Immature natural killer cell (primary cell): ENCODE measurements around the gene RAD51B. TPM values are rescaled to one million over a fixed set of nuclear protein-coding genes. Genes with fewer than 3 reads are reported as not detected.
"Not testable (repeated sequence)": the region's sequence is repeated elsewhere in the genome, so short reads cannot be mapped to it uniquely, and the experiment has no call there.

Experiments
- DNase-seq, 3 donors: peaks; one replicate each; pipeline ENCODE4 v3.0.0; 2022; ENCODE audit warnings: mixed read lengths in 1 of 3
- H3K27ac Mint-ChIP-seq, 6 donors: one replicate each; pipeline ENCODE4 v1.8.0; 2020; ENCODE audit warnings: mixed read lengths in 6 of 6, mild to moderate bottlenecking in 5 of 6, inconsistent platforms in 4 of 6, moderate library complexity in 3 of 6
- H3K27me3 Mint-ChIP-seq, 3 donors: one replicate each; pipeline ENCODE4 v1.8.0; 2020 to 2021; ENCODE audit warnings: low read depth in 3 of 3, mild to moderate bottlenecking in 3 of 3, mixed read lengths in 3 of 3, moderate library complexity in 3 of 3, inconsistent platforms in 1 of 3
- H3K36me3 Mint-ChIP-seq, 3 donors: one replicate each; pipeline ENCODE4 v1.8.0; 2020; ENCODE audit warnings: mixed read lengths in 3 of 3, inconsistent platforms in 2 of 3, mild to moderate bottlenecking in 2 of 3
- H3K4me1 Mint-ChIP-seq, 2 donors: one replicate each; pipeline ENCODE4 v1.8.0; 2020; ENCODE audit warnings: inconsistent platforms in 2 of 2, mild to moderate bottlenecking in 2 of 2, mixed read lengths in 2 of 2, moderate library complexity in 1 of 2
- H3K4me3 Mint-ChIP-seq, 5 donors: one replicate each; pipeline ENCODE4 v1.8.0; 2020; ENCODE audit warnings: mild to moderate bottlenecking in 5 of 5, mixed read lengths in 5 of 5, inconsistent platforms in 3 of 5, moderate library complexity in 3 of 5
- H3K9me3 Mint-ChIP-seq, 6 donors: one replicate each; pipeline ENCODE4 v1.8.0; 2020; ENCODE audit warnings: mild to moderate bottlenecking in 6 of 6, mixed read lengths in 6 of 6, inconsistent platforms in 4 of 6, moderate library complexity in 3 of 6
- polyA plus RNA-seq, 3 donors: library from polyadenylated mRNA; unstranded; fragments of 300-500 nt; fragmentation: Illumina TruSeq; gene quantifications; one replicate each; pipeline ENCODE4 v1.2.3, GENCODE V29; 2021

Gene RAD51B
- polyA plus RNA-seq, 3 donors from 2014 or later: 17.6 to 20.8 (median 17.7) TPM

DNA sequence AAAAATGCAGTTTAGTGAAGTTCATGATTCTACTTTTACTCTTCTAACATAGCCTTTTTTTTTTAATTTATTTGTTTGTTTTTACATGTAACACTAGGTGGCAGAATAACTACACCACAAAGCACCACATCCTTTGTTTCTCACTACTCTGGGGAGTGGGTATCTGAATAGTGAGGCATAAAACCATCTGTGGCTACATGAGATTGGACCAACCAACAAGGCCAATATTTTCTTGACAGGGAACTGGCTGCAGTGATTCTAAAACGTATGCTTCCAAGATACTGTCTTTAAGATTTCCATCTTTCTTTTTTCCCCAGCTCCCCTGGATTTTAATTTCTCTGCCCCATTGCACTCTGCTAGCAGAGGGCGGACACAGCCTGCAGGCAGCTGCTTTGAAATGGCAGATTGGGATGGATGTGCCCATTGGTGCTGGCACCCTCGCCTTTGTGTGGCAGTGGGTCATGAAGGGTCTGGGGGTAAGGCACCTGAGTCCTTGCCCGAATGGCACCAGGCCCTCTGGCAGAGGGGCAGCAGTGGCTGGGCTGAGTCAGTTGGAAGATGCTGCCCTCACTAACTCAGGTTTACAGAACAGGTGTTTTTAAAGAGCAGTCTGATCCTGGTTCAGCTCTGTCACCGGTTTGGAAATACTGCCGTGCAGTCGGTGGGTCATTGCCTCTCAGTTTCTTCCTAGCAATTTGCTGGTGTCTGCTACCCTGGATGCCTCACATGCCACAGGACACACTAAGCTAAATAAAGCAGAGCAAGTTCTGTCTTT, 429.1 kb downstream of the RAD51B start:
- DNase-seq: peak; percentile 50 to 59 (median 59)
- Mint-ChIP-seq H3K9me3 (no peaks in the 10 kb centered on the region), H3K27ac (peak overlapping the region in 4 of 6 donors; percentile 7 to 64 (median 32)), H3K36me3 (peaks cover 0 to 5% (median 0%) of the 10 kb centered on the region in 3 donors), H3K4me3 (no peak overlapping the region), H3K27me3 (peaks cover 0 to 8% (median 0%) of the 10 kb centered on the region in 3 donors), H3K4me1 (peaks cover 19 to 51% of the 10 kb centered on the region in 2 donors)

- no peak overlapping the region for H3K4me3 Mint-ChIP-seq
- H3K27me3 Mint-ChIP-seq: peaks cover 0 to 6% (median 0%) of the 10 kb centered on the region in 3 donors
- no peaks in the 10 kb centered on the region for H3K9me3 Mint-ChIP-seq
- no peak for DNase-seq
- H3K4me1 Mint-ChIP-seq: peaks cover 19 to 51% of the 10 kb centered on the region in 2 donors
- peaks cover 0 to 5% (median 0%) of the 10 kb centered on the region in 3 donors for H3K36me3 Mint-ChIP-seq
- peak overlapping the region in 4 of 6 donors; percentile 12 to 71 (median 26) for H3K27ac Mint-ChIP-seq
Measured at GRCh38 chr14:68249661-68250451, 430.3 kb downstream of the RAD51B start.

GRCh38 chr14:68250927-68251768, 431.6 kb downstream of the RAD51B start:
- no peak overlapping the region for H3K4me3 Mint-ChIP-seq
- peaks cover 0 to 6% (median 0%) of the 10 kb centered on the region in 3 donors for H3K27me3 Mint-ChIP-seq
- no peak for DNase-seq
- H3K27ac Mint-ChIP-seq: peak overlapping the region in 3 of 6 donors; percentile 2 to 46 (median 36)
- H3K36me3 Mint-ChIP-seq: no peaks in the 10 kb centered on the region
- no peaks in the 10 kb centered on the region for H3K9me3 Mint-ChIP-seq
- H3K4me1 Mint-ChIP-seq: peaks cover 19 to 51% of the 10 kb centered on the region in 2 donors

- peak overlapping the region in 3 of 6 donors; percentile 2 to 46 (median 7) for H3K27ac Mint-ChIP-seq
- H3K27me3 Mint-ChIP-seq: peaks cover 0 to 3% (median 0%) of the 10 kb centered on the region in 3 donors
- H3K4me1 Mint-ChIP-seq: peaks cover 19 to 51% of the 10 kb centered on the region in 2 donors
- no peak overlapping the region for H3K4me3 Mint-ChIP-seq
- DNase-seq: no peak
- no peaks in the 10 kb centered on the region for H3K36me3 Mint-ChIP-seq
- H3K9me3 Mint-ChIP-seq: no peaks in the 10 kb centered on the region
Measured at GRCh38 chr14:68251769-68252100, 432.2 kb downstream of the RAD51B start.

DNA sequence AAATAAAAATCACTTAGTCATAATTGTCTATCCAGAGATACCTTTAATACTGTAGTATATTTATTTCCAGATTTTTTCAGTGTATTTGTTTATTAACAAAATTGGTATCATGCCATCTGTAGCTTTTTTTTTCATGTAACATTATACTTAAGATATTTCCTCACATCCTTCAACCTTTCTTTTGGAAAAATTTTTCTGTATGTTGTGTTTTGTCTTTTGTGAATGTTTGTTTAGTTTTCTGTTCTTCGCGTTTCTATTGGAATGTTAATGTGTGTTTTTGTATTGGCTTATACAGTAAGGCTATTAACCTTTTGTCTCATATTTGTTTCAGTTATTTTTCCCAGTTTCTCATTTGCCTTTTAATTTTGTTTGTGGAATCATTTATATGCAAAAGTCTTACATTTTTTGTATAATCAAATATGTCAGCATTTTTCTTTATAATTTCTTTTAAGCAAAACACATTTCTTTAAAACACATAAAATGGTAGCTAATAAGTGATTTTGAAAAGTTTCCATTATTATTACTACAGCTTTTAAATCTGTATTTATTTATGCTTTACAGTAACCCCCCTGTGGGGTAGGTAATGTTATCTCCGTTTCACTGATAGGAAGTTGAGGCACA, 433.7 kb downstream of the RAD51B start:
- no peak for DNase-seq
- peaks cover 16 to 36% of the 10 kb centered on the region in 2 donors for H3K4me1 Mint-ChIP-seq
- peaks cover 0 to 2% (median 0%) of the 10 kb centered on the region in 3 donors for H3K27me3 Mint-ChIP-seq
- H3K9me3 Mint-ChIP-seq: no peaks in the 10 kb centered on the region
- no peak overlapping the region for H3K4me3 Mint-ChIP-seq
- no peak overlapping the region for H3K27ac Mint-ChIP-seq
- no peaks in the 10 kb centered on the region for H3K36me3 Mint-ChIP-seq

DNA sequence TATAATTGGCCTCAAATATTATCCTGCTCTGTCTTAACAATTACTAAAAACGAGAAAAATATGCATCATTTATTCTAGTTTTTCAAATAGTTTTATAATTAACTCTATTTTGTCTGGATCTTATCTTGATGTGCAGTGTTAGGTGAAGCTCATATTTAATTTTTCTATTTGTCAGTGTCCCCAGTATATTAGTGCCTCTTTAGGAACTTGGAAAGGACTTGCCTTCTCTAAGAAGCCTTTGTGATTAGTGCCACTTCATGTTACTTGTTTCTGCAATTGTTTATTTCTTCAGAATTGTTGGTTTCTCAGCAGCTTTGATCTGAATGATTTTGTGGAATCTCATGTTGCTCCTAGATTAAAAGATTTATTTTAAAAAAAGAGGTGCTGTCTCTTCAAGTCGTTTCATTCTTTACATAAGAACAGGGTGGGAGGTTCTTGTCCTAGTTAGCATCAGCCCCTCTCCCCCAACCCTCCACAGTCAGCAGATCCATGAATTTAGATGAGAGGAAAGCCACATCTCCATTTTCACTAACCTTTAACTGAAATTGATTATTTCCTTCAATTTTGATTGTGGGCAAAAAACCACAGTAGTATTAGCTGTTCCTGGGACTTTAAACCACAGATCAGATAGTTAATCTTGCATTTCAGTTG, 434.4 kb downstream of the RAD51B start:
- H3K27me3 Mint-ChIP-seq: peaks cover 0 to 2% (median 0%) of the 10 kb centered on the region in 3 donors
- H3K4me1 Mint-ChIP-seq: peaks cover 15 to 36% of the 10 kb centered on the region in 2 donors
- H3K27ac Mint-ChIP-seq: no peak overlapping the region
- H3K4me3 Mint-ChIP-seq: no peak overlapping the region
- DNase-seq: no peak
- no peaks in the 10 kb centered on the region for H3K36me3 Mint-ChIP-seq
- H3K9me3 Mint-ChIP-seq: no peaks in the 10 kb centered on the region

DNA sequence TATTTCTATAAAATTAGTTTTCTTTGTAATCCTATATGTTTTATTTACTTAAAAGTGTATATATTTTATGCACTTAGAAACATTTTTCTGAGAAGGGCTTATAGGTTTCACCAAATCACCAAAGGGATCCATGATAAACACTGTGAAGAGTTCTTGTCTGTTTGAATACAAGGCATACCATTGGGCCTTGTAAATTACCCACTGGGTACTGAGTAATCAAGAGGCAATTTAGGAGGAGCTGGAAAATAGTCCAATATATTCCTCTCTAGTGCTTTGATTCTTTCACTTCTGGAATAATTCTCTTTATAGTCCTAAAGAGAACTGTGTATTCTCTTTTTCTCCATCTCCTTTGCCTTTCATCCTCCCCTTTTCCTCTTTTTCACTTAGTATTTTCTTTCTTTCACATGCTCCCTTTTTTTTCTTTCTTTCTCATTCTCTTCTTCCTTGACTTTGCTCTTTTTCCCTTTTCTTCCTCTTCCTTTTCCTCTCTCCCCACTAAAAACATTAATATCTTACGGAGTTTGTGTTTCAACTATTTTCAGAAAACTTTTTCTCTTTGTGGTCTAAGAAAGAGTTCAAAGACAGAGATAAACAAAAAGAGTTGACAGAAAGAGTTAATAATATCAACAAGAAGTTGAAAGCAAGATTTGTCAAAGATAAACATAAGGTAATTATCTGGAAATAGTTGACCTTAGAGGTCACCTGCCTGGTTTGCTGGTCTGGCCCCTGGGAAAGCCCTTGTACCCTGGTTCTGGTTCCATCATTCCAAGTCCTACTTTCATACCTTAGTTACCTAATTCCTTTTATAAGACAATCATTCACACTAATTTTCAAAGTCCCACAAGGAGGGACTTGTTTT, 435.3 kb downstream of the RAD51B start:
- DNase-seq: no peak
- Mint-ChIP-seq H3K36me3 (no peaks in the 10 kb centered on the region), H3K4me3 (no peak overlapping the region), H3K9me3 (no peaks in the 10 kb centered on the region), H3K27ac (no peak overlapping the region), H3K4me1 (peaks cover 16 to 33% of the 10 kb centered on the region in 2 donors), H3K27me3 (peaks cover 0 to 2% (median 0%) of the 10 kb centered on the region in 3 donors)

GRCh38 chr14:68255693-68256178, 436.2 kb downstream of the RAD51B start:
- Mint-ChIP-seq H3K27ac (no peak overlapping the region), H3K36me3 (no peaks in the 10 kb centered on the region), H3K27me3 (peaks cover 0 to 2% (median 0%) of the 10 kb centered on the region in 3 donors), H3K4me3 (no peak overlapping the region), H3K4me1 (peaks cover 20 to 33% of the 10 kb centered on the region in 2 donors), H3K9me3 (no peaks in the 10 kb centered on the region)
- DNase-seq: no peak

DNA sequence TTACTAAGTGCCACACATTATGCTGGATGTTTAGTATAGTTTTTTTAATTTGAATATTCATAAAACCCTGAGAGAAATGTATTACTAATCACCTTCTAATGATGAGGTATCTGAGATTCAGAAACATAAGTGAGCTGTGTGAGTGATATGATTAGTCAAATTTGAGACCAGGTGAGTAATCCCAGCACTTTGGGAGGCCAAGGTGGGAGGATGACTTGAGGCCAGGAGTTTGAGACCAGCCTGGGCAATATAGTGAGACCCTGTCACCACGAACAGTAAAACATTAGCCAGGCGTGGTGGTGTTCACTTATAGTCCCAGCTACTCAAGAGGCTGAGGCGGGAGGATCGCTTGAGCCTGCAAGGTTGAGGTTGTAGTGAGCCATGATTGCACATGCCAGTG, 438.4 kb downstream of the RAD51B start:
- H3K27ac Mint-ChIP-seq: peak overlapping the region in 1 of 6 donors; percentile 76
- no peak overlapping the region for H3K4me3 Mint-ChIP-seq

GRCh38 chr14:68258995-68259394, 439.4 kb downstream of the RAD51B start:
- not testable (repeated sequence) for H3K27ac Mint-ChIP-seq, H3K27me3 Mint-ChIP-seq, DNase-seq, H3K4me3 Mint-ChIP-seq, H3K9me3 Mint-ChIP-seq, H3K36me3 Mint-ChIP-seq
- peaks cover 22 to 29% of the 10 kb centered on the region in 2 donors for H3K4me1 Mint-ChIP-seq

More for the DNA sequence above, 438.4 kb downstream of the RAD51B start:
- H3K36me3 Mint-ChIP-seq: no peaks in the 10 kb centered on the region
- H3K4me1 Mint-ChIP-seq: peaks cover 22 to 29% of the 10 kb centered on the region in 2 donors
- H3K9me3 Mint-ChIP-seq: no peaks in the 10 kb centered on the region
- no peak for DNase-seq
- peaks cover 0 to 2% (median 0%) of the 10 kb centered on the region in 3 donors for H3K27me3 Mint-ChIP-seq

- no peak for DNase-seq
- H3K4me1 Mint-ChIP-seq: peaks cover 22 to 29% of the 10 kb centered on the region in 2 donors
- H3K4me3 Mint-ChIP-seq: no peak overlapping the region
- H3K36me3 Mint-ChIP-seq: no peaks in the 10 kb centered on the region
- H3K9me3 Mint-ChIP-seq: no peaks in the 10 kb centered on the region
- H3K27me3 Mint-ChIP-seq: no peaks in the 10 kb centered on the region
- peak overlapping the region in 4 of 6 donors; percentile 6 to 42 (median 17) for H3K27ac Mint-ChIP-seq
Measured at GRCh38 chr14:68260121-68260520, 440.5 kb downstream of the RAD51B start.
